ENCODE results near the gene RBM8A.

Gene RBM8A

DNA sequence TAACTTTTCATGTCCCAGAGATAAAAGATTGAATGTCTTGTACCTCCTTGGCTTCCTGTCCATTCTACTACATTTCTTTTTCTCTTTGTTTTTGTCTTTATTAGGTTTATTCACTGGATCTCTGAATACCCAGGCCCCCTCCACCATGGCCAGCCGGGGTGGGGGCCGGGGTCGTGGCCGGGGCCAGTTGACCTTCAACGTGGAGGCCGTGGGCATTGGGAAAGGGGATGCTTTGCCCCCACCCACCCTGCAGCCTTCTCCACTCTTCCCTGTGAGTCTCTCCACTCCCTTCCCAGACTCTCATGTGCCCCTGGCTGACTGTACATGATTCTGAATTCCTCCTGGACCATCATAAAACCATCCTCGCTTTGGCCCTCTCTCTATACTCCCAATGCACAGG is 47.4 kb upstream of the RBM8A start:
- no peaks in the 10 kb centered on the region for H3K79me2 ChIP-seq (ENCODE audit: control insufficient read depth, low read length)
- H3K27me3 ChIP-seq (ENCODE audit: control insufficient read depth, low read length): no peaks in the 10 kb centered on the region
- TF ChIP-seq EZH2phosphoT487 (IDR thresholded peaks at IDR 0.05; ENCODE audit: borderline replicate concordance, low read length): no peak
- TF ChIP-seq, protein P1, sequence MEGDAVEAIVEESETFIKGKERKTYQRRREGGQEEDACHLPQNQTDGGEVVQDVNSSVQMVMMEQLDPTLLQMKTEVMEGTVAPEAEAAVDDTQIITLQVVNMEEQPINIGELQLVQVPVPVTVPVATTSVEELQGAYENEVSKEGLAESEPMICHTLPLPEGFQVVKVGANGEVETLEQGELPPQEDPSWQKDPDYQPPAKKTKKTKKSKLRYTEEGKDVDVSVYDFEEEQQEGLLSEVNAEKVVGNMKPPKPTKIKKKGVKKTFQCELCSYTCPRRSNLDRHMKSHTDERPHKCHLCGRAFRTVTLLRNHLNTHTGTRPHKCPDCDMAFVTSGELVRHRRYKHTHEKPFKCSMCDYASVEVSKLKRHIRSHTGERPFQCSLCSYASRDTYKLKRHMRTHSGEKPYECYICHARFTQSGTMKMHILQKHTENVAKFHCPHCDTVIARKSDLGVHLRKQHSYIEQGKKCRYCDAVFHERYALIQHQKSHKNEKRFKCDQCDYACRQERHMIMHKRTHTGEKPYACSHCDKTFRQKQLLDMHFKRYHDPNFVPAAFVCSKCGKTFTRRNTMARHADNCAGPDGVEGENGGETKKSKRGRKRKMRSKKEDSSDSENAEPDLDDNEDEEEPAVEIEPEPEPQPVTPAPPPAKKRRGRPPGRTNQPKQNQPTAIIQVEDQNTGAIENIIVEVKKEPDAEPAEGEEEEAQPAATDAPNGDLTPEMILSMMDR (IDR thresholded peaks at IDR 0.05; ENCODE audit: low read depth, low read length, poor library complexity, severe bottlenecking): no peak
- H3K9me2 ChIP-seq (replicated peaks; ENCODE audit: control insufficient read depth, low read length): no peaks in the 10 kb centered on the region
- no peak overlapping the region for H3K4me3 ChIP-seq (ENCODE audit: low read length)
- no peaks in the 10 kb centered on the region for H3K9me3 ChIP-seq (ENCODE audit: control insufficient read depth, insufficient read depth, low read length)
- peaks cover 15% of the 10 kb centered on the region for H3K36me3 ChIP-seq (ENCODE audit: control insufficient read depth, low read length)
- H3F3A ChIP-seq (ENCODE audit: control insufficient read depth, insufficient read depth): peaks cover 18% of the 10 kb centered on the region
- peaks cover 27% of the 10 kb centered on the region for H3K4me1 ChIP-seq (ENCODE audit: control insufficient read depth, low read length)
- H4K20me1 ChIP-seq (ENCODE audit: control insufficient read depth, insufficient read depth, low read depth, low read length): no peaks in the 10 kb centered on the region
- H3K4me2 ChIP-seq (ENCODE audit: low read length): no peak overlapping the region
- H3K27ac ChIP-seq (ENCODE audit: low read depth, low read length): no peak overlapping the region

DNA sequence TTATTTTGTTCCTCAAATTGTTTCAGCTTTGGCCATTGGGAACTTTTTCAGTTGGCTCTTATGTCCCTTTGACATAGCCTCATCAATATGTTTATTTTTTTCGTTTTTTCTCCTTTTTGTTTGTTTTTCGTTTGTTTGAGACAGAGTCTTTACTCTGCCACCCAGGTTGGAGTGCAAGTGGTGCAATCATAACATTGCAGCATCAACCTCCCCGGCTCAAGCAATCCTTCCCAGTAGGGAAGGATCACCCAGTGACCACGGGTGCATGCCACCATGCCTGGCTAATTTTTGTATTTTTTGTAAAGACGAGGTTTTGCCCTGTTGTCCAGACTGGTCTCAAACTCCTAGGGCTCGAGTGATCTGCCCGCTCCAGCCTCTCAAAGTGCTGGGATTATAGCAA is 45.3 kb upstream of the RBM8A start:
- Histone ChIP-seq H3K4me1 (ENCODE audit: control insufficient read depth, low read length) (peaks cover 6% of the 10 kb centered on the region), H3K4me2 (ENCODE audit: low read length) (no peak overlapping the region), H3F3A (ENCODE audit: control insufficient read depth, insufficient read depth) (0 out of 2 replicates have a peak, but pooled peaks cover 2% of the 10 kb centered on the region), H4K20me1 (ENCODE audit: control insufficient read depth, insufficient read depth, low read depth, low read length) (no peaks in the 10 kb centered on the region), H3K9me3 (ENCODE audit: control insufficient read depth, insufficient read depth, low read length) (no peaks in the 10 kb centered on the region; the same call in 1 of the 2 replicates), H3K79me2 (ENCODE audit: control insufficient read depth, low read length) (peaks cover under 1% of the 10 kb centered on the region; the same call in 1 of the 2 replicates), H3K27me3 (ENCODE audit: control insufficient read depth, low read length) (no peaks in the 10 kb centered on the region), H3K36me3 (ENCODE audit: control insufficient read depth, low read length) (peaks cover 2% of the 10 kb centered on the region), H3K9me2 (replicated peaks; ENCODE audit: control insufficient read depth, low read length) (no peaks in the 10 kb centered on the region), H3K27ac (ENCODE audit: low read depth, low read length) (no peak overlapping the region), H3K4me3 (ENCODE audit: low read length) (no peak overlapping the region)
- TF ChIP-seq, protein P1 (IDR thresholded peaks at IDR 0.05; ENCODE audit: low read depth, low read length, poor library complexity, severe bottlenecking): no peak
- TF ChIP-seq EZH2phosphoT487 (IDR thresholded peaks at IDR 0.05; ENCODE audit: borderline replicate concordance, low read length): no peak

DNA sequence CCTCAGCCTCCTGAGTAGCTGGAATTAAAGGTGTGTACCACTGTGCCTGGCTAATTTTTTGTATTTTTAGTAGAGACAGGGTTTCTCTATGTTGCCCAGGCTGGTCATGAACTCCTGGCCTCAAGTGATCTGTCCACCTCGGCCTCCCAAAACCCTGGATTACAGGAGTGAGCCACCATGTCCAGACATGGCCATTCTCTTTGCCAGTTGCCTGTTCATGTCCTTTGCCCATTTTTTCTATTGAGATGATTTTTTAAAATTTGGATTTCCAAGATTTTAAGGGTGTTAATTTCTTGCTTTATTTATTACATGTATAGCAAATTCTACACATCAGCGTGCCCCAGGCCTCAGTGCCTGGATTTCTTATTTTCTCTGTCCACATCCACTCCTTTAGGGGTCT is 40.0 kb upstream of the RBM8A start:
- H3K4me3 ChIP-seq (ENCODE audit: low read length): no peak overlapping the region
- H3K4me1 ChIP-seq (ENCODE audit: control insufficient read depth, low read length): peaks cover 23% of the 10 kb centered on the region
- H3K4me2 ChIP-seq (ENCODE audit: low read length): no peak overlapping the region
- H3K36me3 ChIP-seq (ENCODE audit: control insufficient read depth, low read length): peaks cover 7% of the 10 kb centered on the region
- H3F3A ChIP-seq (ENCODE audit: control insufficient read depth, insufficient read depth): peaks cover 10% of the 10 kb centered on the region; the same call in 1 of the 2 replicates
- H3K27me3 ChIP-seq (ENCODE audit: control insufficient read depth, low read length): no peaks in the 10 kb centered on the region
- no peaks in the 10 kb centered on the region for H3K9me2 ChIP-seq (replicated peaks; ENCODE audit: control insufficient read depth, low read length)
- TF ChIP-seq, protein P1 (IDR thresholded peaks at IDR 0.05; ENCODE audit: low read depth, low read length, poor library complexity, severe bottlenecking): no peak
- no peak for TF ChIP-seq EZH2phosphoT487 (IDR thresholded peaks at IDR 0.05; ENCODE audit: borderline replicate concordance, low read length)
- no peaks in the 10 kb centered on the region; the same call in 1 of the 2 replicates for H3K9me3 ChIP-seq (ENCODE audit: control insufficient read depth, insufficient read depth, low read length)
- H3K27ac ChIP-seq (ENCODE audit: low read depth, low read length): no peak overlapping the region
- H4K20me1 ChIP-seq (ENCODE audit: control insufficient read depth, insufficient read depth, low read depth, low read length): no peaks in the 10 kb centered on the region
- H3K79me2 ChIP-seq (ENCODE audit: control insufficient read depth, low read length): peaks cover 23% of the 10 kb centered on the region
